Activated CD4-positive, alpha-beta T cell treated with anti-CD3 and anti-CD28 coated beads, Interleukin-2, amount 10 ng/mL, durations not matched to agents 7 days and 5 days (primary cell): Measurements from ENCODE around the gene C16orf54. TPM values are rescaled to one million over a fixed set of nuclear protein-coding genes. Genes with fewer than 3 reads are reported as not detected.
"Not testable (repeated sequence)": the region's sequence is repeated elsewhere in the genome, so short reads cannot be mapped to it uniquely, and the experiment has no call there.

Experiments
- CTCF ChIA-PET: fragments of 350-600 bp; sonication (Branson Sonifier 250); formaldehyde crosslinking; loops from one replicate; lab custom pipeline; 2021; ENCODE audit warnings: antibody characterized with exemption; lab: Charles Lee
- POLR2A ChIA-PET: fragments of 350-600 bp; sonication (Branson Sonifier 250); formaldehyde crosslinking; loops from one replicate; lab custom pipeline; 2021; ENCODE audit warnings: antibody characterized with exemption; lab: Charles Lee
- DNase-seq: peaks from one replicate; pipeline ENCODE4 v3.0.0-alpha.2; 2020
- H3K27ac Mint-ChIP-seq: one replicate; pipeline ENCODE4 v1.8.0; 2021; ENCODE audit warnings: mild to moderate bottlenecking, moderate library complexity, mixed read lengths
- H3K27me3 Mint-ChIP-seq: one replicate; pipeline ENCODE4 v1.8.0; 2021; ENCODE audit warnings: mixed read lengths
- H3K36me3 Mint-ChIP-seq: one replicate; pipeline ENCODE4 v1.8.0; 2021; ENCODE audit warnings: low read depth, mixed read lengths
- H3K4me1 Mint-ChIP-seq: one replicate; pipeline ENCODE4 v1.8.0; 2021; ENCODE audit warnings: mixed read lengths
- H3K4me3 Mint-ChIP-seq: one replicate; pipeline ENCODE4 v1.8.0; 2021; ENCODE audit warnings: mild to moderate bottlenecking, moderate library complexity, mixed read lengths
- H3K9me3 Mint-ChIP-seq: one replicate; pipeline ENCODE4 v1.8.0; 2021; ENCODE audit warnings: mixed read lengths
- total RNA-seq, 2 experiments: library from RNA; stranded (reverse); gene quantifications; one replicate each; pipeline ENCODE4 v1.2.3, GENCODE V29; 2021

C16orf54 gene
- total RNA-seq, 2 experiments from 2014 or later, result 88.3 to 92.3 TPM

- DNase-seq, result no peak
- Mint-ChIP-seq H3K9me3 (no peaks in the 10 kb centered on the region), H3K4me3 (peak overlapping the region; percentile 99), H3K4me1 (peaks cover 79% of the 10 kb centered on the region), H3K36me3 (peaks cover 72% of the 10 kb centered on the region), H3K27ac (peak overlapping the region; percentile 96), H3K27me3 (no peaks in the 10 kb centered on the region)
- ChIA-PET POLR2A (no interaction called here), CTCF (interaction anchor here (1.0 to 1.6 kb wide), 3 partner anchors 14 to 45 kb away, joined by 3 to 6 read pairs (median 5); partner anchors contain the start of gene KIF22)
Observed at GRCh38 chr16:29744541-29745101, 1.2 kb downstream of the C16orf54 start.

GRCh38 chr16:29743827-29744531 is 1.8 kb downstream of the C16orf54 start:
- H3K9me3 Mint-ChIP-seq, result no peaks in the 10 kb centered on the region
- H3K36me3 Mint-ChIP-seq, result peaks cover 74% of the 10 kb centered on the region
- H3K27ac Mint-ChIP-seq, result peak overlapping the region; percentile 66
- ChIA-PET CTCF (interaction anchor here (0.5 to 1.6 kb wide), 5 partner anchors 14 to 46 kb away, joined by 3 to 6 read pairs (median 4); partner anchors contain the start of gene KIF22), POLR2A (interaction anchor here (0.5 kb wide), 1 partner anchor 9 kb away, joined by 3 read pairs; no protein-coding TSS in a partner anchor)
- peak; percentile 49 for DNase-seq
- H3K27me3 Mint-ChIP-seq, result no peaks in the 10 kb centered on the region
- peaks cover 83% of the 10 kb centered on the region for H3K4me1 Mint-ChIP-seq
- H3K4me3 Mint-ChIP-seq, result peak overlapping the region; percentile 99

DNA sequence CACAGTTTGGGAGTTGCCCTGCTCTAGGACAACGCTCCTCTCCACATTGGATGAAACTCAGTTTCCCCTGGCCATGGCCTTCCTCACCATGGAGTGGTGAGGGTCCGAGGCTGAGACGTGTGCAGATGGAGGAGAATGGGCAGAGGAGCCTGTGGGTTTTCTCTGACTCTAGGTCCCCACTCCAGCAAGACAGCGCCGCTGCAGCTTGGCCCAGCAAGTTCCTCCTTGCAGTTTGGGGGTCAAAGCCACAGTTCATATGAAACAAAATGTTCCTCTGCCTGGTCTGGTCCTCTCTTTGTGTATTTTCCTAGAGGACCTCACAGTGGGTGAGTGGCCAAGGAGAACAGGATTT is 2.3 kb downstream of the C16orf54 start:
- no peaks in the 10 kb centered on the region for H3K27me3 Mint-ChIP-seq
- DNase-seq, result no peak
- CTCF ChIA-PET, result interaction anchor here (0.5 to 1.3 kb wide), 4 partner anchors 13 to 64 kb away, joined by 3 to 5 read pairs (median 4); no protein-coding TSS in a partner anchor
- no peaks in the 10 kb centered on the region for H3K9me3 Mint-ChIP-seq
- peaks cover 74% of the 10 kb centered on the region for H3K36me3 Mint-ChIP-seq
- H3K4me1 Mint-ChIP-seq, result peaks cover 83% of the 10 kb centered on the region
- H3K4me3 Mint-ChIP-seq, result peak overlapping the region; percentile 99
- H3K27ac Mint-ChIP-seq, result peak overlapping the region; percentile 66
- POLR2A ChIA-PET, result interaction anchor here (0.5 kb wide), 1 partner anchor 10 kb away, joined by 3 read pairs; no protein-coding TSS in a partner anchor

DNA sequence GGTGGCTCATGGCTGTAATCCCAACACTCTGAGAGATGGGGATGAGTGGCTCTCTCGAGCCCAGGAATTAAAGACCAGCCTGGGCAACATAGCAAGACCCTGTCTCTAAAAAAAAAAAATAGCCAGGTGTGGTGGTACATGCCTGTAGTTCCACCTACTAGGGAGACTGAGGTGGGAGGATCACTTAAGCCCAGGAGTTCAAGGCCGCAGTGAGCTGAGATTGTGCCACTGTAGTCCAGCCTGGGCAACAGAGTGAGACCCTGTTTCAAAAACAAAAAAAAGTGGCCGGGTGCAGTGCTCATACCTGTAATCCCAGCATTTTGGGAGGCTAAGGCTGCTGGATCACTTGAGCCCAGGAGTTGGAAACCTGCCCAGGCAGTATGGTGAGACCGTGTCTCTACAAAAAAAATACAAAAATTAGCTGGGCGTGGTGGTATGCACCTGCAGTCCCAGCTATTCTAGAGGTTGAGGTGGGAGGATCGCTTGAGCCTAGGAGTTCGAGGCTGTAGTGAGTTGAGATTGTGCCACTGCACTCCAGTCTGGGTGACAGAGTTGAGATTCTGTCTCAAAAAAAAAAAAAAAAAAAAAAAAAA is 3.0 kb downstream of the C16orf54 start:
- H3K27ac Mint-ChIP-seq, result no peak overlapping the region
- POLR2A ChIA-PET, result no interaction called here
- CTCF ChIA-PET, result interaction anchor here (0.6 to 1.3 kb wide), 3 partner anchors 9 to 65 kb away, joined by 3 to 4 read pairs (median 3); no protein-coding TSS in a partner anchor
- H3K4me1 Mint-ChIP-seq, result peaks cover 86% of the 10 kb centered on the region
- H3K4me3 Mint-ChIP-seq, result no peak overlapping the region
- peaks cover 78% of the 10 kb centered on the region for H3K36me3 Mint-ChIP-seq
- no peaks in the 10 kb centered on the region for H3K9me3 Mint-ChIP-seq
- H3K27me3 Mint-ChIP-seq, result no peaks in the 10 kb centered on the region
- DNase-seq, result no peak

GRCh38 chr16:29740630-29741015 is 5.2 kb downstream of the C16orf54 start:
- H3K27me3 Mint-ChIP-seq, POLR2A ChIA-PET, DNase-seq, H3K4me3 Mint-ChIP-seq, H3K9me3 Mint-ChIP-seq: not testable (repeated sequence)
- H3K4me1 Mint-ChIP-seq, result peaks cover 81% of the 10 kb centered on the region
- CTCF ChIA-PET, result interaction anchor here (1.0 to 1.4 kb wide), 3 partner anchors 8 to 107 kb away, joined by 3 to 4 read pairs (median 3); no protein-coding TSS in a partner anchor
- peaks cover 78% of the 10 kb centered on the region for H3K36me3 Mint-ChIP-seq
- peak overlapping the region; percentile 26 for H3K27ac Mint-ChIP-seq

DNA sequence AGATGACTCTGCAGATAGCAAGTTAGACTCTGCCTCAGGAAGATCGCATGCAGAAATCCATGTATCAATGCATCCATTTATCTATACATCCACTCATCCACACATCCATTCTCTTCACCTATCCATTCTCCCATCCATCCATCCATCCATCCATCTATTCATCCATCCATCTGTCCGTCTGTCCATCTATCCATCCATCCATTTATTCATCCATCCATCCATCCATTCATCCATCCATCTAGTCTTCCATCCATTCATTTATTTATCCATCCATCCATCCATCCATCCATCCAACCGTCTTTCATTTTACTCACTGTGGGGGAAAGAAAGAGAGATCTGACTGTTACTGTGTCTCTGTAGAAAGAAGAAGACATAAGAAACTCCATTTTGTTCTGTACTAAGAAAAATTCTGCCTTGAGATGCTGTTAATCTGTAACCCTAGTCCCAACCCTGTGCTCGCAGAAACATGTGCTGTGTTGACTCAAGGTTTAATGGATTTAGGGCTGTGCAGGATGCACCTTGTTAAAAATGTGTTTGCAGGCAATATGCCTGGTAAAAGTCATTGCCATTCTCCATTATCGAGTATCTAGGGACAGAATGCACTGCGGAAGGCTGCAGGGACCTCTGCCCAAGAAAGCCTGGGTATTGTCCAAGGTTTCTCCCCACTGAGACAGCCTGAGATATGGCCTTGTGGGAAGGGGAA is 5.7 kb downstream of the C16orf54 start:
- DNase-seq, H3K4me3 Mint-ChIP-seq, POLR2A ChIA-PET, CTCF ChIA-PET, H3K27me3 Mint-ChIP-seq, H3K9me3 Mint-ChIP-seq: not testable (repeated sequence)
- Mint-ChIP-seq H3K4me1 (peaks cover 81% of the 10 kb centered on the region), H3K27ac (peak overlapping the region; percentile 64), H3K36me3 (peaks cover 74% of the 10 kb centered on the region)

- peaks cover 74% of the 10 kb centered on the region for H3K4me1 Mint-ChIP-seq
Observed at GRCh38 chr16:29738514-29738913, 7.3 kb downstream of the C16orf54 start.

GRCh38 chr16:29737713-29738112 is 8.1 kb downstream of the C16orf54 start:
- POLR2A ChIA-PET, result no interaction called here
- no peak for DNase-seq
- Mint-ChIP-seq H3K4me1 (peaks cover 69% of the 10 kb centered on the region), H3K36me3 (peaks cover 65% of the 10 kb centered on the region), H3K27ac (peak overlapping the region; percentile 80), H3K4me3 (no peak overlapping the region), H3K9me3 (peaks cover 6% of the 10 kb centered on the region), H3K27me3 (no peaks in the 10 kb centered on the region)
- CTCF ChIA-PET, result no interaction called here

More at GRCh38 chr16:29738514-29738913, 7.3 kb downstream of the C16orf54 start:
- peak overlapping the region; percentile 18 for H3K4me3 Mint-ChIP-seq
- CTCF ChIA-PET, result interaction anchor here (0.6 to 1.1 kb wide), 4 partner anchors 9 to 96 kb away, joined by 3 to 5 read pairs (median 4); partner anchors contain the start of gene KIF22
- POLR2A ChIA-PET, result no interaction called here
- no peaks in the 10 kb centered on the region for H3K27me3 Mint-ChIP-seq
- peaks cover 69% of the 10 kb centered on the region for H3K36me3 Mint-ChIP-seq
- DNase-seq, result peak; percentile 76
- H3K9me3 Mint-ChIP-seq, result peaks cover 3% of the 10 kb centered on the region
- H3K27ac Mint-ChIP-seq, result peak overlapping the region; percentile 80

DNA sequence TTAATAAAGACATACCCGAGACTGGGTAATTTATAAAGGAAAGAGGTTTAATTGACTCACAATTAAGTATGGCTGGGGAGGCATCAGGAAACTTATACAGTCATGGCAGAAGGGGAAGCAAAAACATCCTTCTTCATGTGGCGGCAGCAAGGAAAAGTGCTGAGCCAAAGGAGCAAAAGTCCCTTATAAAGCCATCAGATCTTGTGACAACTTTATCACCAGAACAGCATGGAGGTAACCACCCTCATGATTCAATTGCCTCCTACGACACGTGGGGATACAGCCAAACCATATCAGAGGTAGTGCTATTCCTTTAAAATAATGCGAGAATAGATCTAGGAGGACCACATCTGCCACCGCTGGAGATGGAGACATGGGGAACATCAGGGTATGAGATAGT is 9.0 kb downstream of the C16orf54 start:
- DNase-seq, result no peak
- peaks cover 9% of the 10 kb centered on the region for H3K9me3 Mint-ChIP-seq
- no peaks in the 10 kb centered on the region for H3K27me3 Mint-ChIP-seq
- H3K36me3 Mint-ChIP-seq, result peaks cover 59% of the 10 kb centered on the region
- CTCF ChIA-PET, result no interaction called here
- no peak overlapping the region for H3K27ac Mint-ChIP-seq
- POLR2A ChIA-PET, result no interaction called here
- peaks cover 70% of the 10 kb centered on the region for H3K4me1 Mint-ChIP-seq
- no peak overlapping the region for H3K4me3 Mint-ChIP-seq

- CTCF ChIA-PET, result interaction anchor here (0.7 to 1.4 kb wide), 2 partner anchors 15 to 112 kb away, joined by 3 read pairs; no protein-coding TSS in a partner anchor
- H3K27ac Mint-ChIP-seq, result no peak overlapping the region
- H3K4me1 Mint-ChIP-seq, result peaks cover 68% of the 10 kb centered on the region
Observed at GRCh38 chr16:29736112-29736511, 9.7 kb downstream of the C16orf54 start.

GRCh38 chr16:29734786-29735185 is 11.0 kb downstream of the C16orf54 start:
- H3K36me3 Mint-ChIP-seq, result peaks cover 45% of the 10 kb centered on the region
- no peak overlapping the region for H3K4me3 Mint-ChIP-seq
- H3K4me1 Mint-ChIP-seq, result peaks cover 63% of the 10 kb centered on the region
- H3K27ac Mint-ChIP-seq, result no peak overlapping the region
- H3K9me3 Mint-ChIP-seq, result peaks cover 9% of the 10 kb centered on the region
- H3K27me3 Mint-ChIP-seq, result no peaks in the 10 kb centered on the region
- ChIA-PET POLR2A (no interaction called here), CTCF (interaction anchor here (1.4 to 2.0 kb wide), 3 partner anchors 17 to 143 kb away, joined by 3 to 5 read pairs (median 4); no protein-coding TSS in a partner anchor)
- DNase-seq, result no peak

More at GRCh38 chr16:29736112-29736511, 9.7 kb downstream of the C16orf54 start:
- DNase-seq, result no peak
- Mint-ChIP-seq H3K27me3 (no peaks in the 10 kb centered on the region), H3K36me3 (peaks cover 55% of the 10 kb centered on the region), H3K9me3 (peaks cover 9% of the 10 kb centered on the region), H3K4me3 (no peak overlapping the region)
- POLR2A ChIA-PET, result no interaction called here
